ENCODE data around the gene SLC25A52. TPM values are rescaled to one million over a fixed set of nuclear protein-coding genes. Genes with fewer than 3 reads are reported as not detected.
"Not testable (repeated sequence)": the region's sequence is repeated elsewhere in the genome, so short reads cannot be mapped to it uniquely, and the experiment has no call there.

Gene SLC25A52
- total and polyA plus RNA-seq, 10 donors: 0.09 to 1.4 TPM; not detected in 8

- 76 to 92% (median 84%) methylated on average over 4 of the region's 4 CpGs for WGBS, 5 donors
- intact Hi-C loops (cut with DNase I; ENCODE audit: low total_unique reads): loop anchor here (10.0 kb wide), 1 partner anchor 228 kb away; no protein-coding TSS in a partner anchor
- Histone ChIP-seq H3K4me3 (no peak overlapping the region), H3K27me3 (replicated peaks in 1 of 7) (no peaks in the 10 kb centered on the region), H3K36me3 (no peaks in the 10 kb centered on the region), H3K27ac (no peak overlapping the region), H3K9me3 (no peaks in the 10 kb centered on the region), H3K4me1 (no peaks in the 10 kb centered on the region)
- no peak for TF ChIP-seq POLR2A (IDR thresholded peaks at IDR 0.05)
- no peak for DNase-seq
These were observed 14.3 kb downstream of the SLC25A52 start for GRCh38 chr18:31746396-31746795.

DNA sequence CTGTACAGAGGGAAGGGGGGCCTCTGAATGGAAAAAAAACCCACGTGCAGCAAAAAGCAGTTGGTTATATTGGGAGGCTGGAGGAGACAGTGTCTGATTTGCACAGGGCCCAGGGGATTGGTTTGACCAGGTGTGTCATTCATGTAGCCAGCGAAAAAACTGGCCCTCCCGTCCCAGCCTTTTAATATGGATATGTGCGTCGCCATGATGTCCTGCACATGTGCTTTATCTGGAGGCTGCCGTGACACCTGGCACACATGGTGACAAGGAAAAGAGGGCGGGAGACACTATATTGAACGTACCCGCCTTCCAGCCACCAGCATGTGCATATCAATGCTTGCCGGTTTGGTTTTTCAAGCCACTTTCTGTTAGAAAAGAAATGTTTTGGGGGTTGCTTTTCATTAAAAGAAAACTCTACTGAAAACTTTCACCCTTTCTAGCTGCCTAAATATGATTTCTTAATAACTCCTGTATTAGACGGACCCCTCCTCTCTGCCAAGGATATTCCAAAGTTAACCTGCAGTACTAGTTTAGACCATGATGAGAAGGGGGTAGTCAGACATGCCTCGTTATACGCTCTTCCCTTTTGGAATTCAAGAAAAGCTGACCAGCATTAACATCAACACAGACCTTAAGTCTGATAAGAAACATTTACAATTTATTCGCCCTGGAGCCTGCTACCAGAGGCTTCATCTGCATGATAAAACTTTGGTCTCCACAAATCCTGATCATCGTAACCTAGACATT lies 16.2 kb downstream of the SLC25A52 start:
- Histone ChIP-seq H3K4me3 (no peak overlapping the region), H3K27ac (no peak overlapping the region), H3K4me1 (no peaks in the 10 kb centered on the region), H3K9me3 (peaks cover 0 to 2% (median 0%) of the 10 kb centered on the region in 8 donors), H3K27me3 (replicated peaks in 1 of 7) (no peaks in the 10 kb centered on the region), H3K36me3 (no peaks in the 10 kb centered on the region)
- intact Hi-C loops (cut with DNase I; ENCODE audit: low total_unique reads): loop anchor here (10.0 kb wide), 1 partner anchor 230 kb away; no protein-coding TSS in a partner anchor
- DNase-seq: no peak
- 86 to 90% (median 87%) methylated on average over 15 of the region's 15 CpGs for WGBS, 5 donors
- TF ChIP-seq POLR2A (IDR thresholded peaks at IDR 0.05): no peak
- TF ChIP-seq POLR2AphosphoS5 (IDR thresholded peaks at IDR 0.05): no peak
- no peak for TF ChIP-seq CTCF (IDR thresholded peaks at IDR 0.05 in 8 of 11, conservative IDR thresholded peaks at IDR 0.05 in 3 of 11)

DNA sequence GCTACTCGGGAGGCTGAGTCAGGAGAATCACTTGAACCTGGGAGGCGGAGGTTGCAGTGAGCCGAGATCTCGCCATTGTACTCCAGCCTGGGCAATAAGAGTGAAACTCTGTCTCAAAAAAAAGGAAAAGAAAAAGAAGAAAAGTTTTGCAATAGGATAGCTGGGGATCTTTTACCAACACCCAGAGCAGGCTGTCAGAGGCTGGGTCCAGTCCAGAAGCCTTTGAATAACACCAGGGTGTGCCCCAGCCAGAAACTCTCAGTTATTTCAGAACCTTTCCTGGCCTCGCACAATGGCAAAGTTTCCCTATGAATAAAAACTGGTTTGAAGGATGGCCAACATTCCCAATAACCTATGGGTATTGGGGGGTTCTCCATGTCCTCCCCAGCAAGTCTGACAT lies 17.1 kb downstream of the SLC25A52 start:
- 89 to 96% (median 94%) methylated on average over 5 of the region's 5 CpGs for WGBS, 5 donors
- not testable (repeated sequence) for H3K4me1 ChIP-seq; H3K27me3 ChIP-seq (replicated peaks in 1 of 7); H3K36me3 ChIP-seq; H3K4me3 ChIP-seq; DNase-seq; H3K27ac ChIP-seq
- peaks cover 0 to 11% (median 0%) of the 10 kb centered on the region in 8 donors for H3K9me3 ChIP-seq
- intact Hi-C loops (cut with DNase I; ENCODE audit: low total_unique reads): loop anchor here (10.0 kb wide), 1 partner anchor 231 kb away; no protein-coding TSS in a partner anchor

DNA sequence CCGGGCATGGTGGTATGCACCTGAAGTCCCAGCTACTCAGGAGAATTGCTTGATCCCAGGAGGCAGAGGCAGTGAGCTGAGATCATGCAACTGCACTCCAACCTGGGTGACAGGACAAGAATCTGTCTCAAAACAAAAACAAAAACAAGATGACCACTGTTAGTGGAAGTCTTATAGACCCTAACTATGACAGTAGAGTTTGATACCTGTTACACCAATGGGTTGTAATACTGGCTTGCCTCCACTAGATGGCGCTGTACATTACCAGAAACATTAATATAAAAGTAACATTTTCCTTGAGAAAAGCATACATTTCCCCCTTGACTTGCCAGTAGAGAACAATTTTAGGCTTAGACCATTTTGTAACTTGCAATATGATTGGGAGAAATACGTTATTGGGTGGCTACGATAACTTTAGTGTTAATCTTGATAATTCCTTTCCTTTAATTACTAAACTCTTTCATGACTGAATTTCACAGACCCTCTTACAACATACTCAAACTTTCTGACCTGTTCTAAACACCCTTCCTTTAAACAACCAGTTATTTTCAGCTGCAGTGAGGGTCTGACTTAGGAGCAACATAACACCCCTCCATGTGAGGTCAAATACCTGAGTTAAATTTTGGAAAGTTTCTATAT lies 19.5 kb downstream of the SLC25A52 start:
- Histone ChIP-seq H3K4me3 (no peak overlapping the region), H3K27ac (no peak overlapping the region), H3K4me1 (peaks cover 0 to 4% (median 0%) of the 10 kb centered on the region in 6 donors), H3K27me3 (replicated peaks in 1 of 7) (no peaks in the 10 kb centered on the region), H3K9me3 (peaks cover 0 to 13% (median 0%) of the 10 kb centered on the region in 8 donors), H3K36me3 (no peaks in the 10 kb centered on the region)
- intact Hi-C loops (cut with DNase I; ENCODE audit: low total_unique reads): loop anchor here (10.0 kb wide), 1 partner anchor 234 kb away; no protein-coding TSS in a partner anchor
- 61 to 71% (median 63%) methylated on average over 4 of the region's 4 CpGs for WGBS, 5 donors
- DNase-seq: no peak
- TF ChIP-seq POLR2A (IDR thresholded peaks at IDR 0.05) (no peak), POLR2AphosphoS5 (IDR thresholded peaks at IDR 0.05) (no peak), CTCF (IDR thresholded peaks at IDR 0.05 in 8 of 11, conservative IDR thresholded peaks at IDR 0.05 in 3 of 11) (peak; percentile 55 to 93 (median 85))

DNA sequence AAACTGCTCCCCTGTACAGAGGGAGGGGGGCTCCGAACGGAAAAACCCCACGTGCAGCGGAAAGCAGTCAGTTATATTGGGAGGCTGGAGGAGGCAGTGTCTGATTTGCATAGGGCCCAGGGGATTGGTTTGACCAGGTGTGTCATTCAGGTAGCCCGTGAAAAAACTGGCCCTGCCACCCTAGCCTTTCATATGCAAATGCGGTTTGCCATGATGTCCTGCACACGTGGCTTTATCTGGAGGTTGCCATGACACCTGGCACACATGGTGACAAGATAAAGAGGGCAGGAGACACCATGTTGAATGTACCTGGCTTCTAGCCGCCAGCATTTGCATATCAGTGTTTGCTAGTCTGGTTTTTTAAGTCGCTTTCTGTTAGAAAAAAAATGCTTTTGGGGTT lies 20.5 kb downstream of the SLC25A52 start:
- intact Hi-C loops (cut with DNase I; ENCODE audit: low total_unique reads): loop anchor here (10.0 kb wide), 1 partner anchor 235 kb away; no protein-coding TSS in a partner anchor

More for the DNA sequence above, 20.5 kb downstream of the SLC25A52 start:
- Histone ChIP-seq H3K27me3 (replicated peaks in 1 of 7) (no peaks in the 10 kb centered on the region), H3K9me3 (peaks cover 0 to 13% (median 0%) of the 10 kb centered on the region in 8 donors), H3K4me1 (peaks cover 0 to 4% (median 0%) of the 10 kb centered on the region in 6 donors), H3K36me3 (no peaks in the 10 kb centered on the region), H3K4me3 (no peak overlapping the region), H3K27ac (no peak overlapping the region)
- no peak for DNase-seq
- TF ChIP-seq CTCF (IDR thresholded peaks at IDR 0.05 in 8 of 11, conservative IDR thresholded peaks at IDR 0.05 in 3 of 11) (no peak), POLR2A (IDR thresholded peaks at IDR 0.05) (no peak), POLR2AphosphoS5 (IDR thresholded peaks at IDR 0.05) (no peak)
- 84 to 89% (median 87%) methylated on average over 9 of the region's 9 CpGs for WGBS, 5 donors
